CD4-positive, alpha-beta T cell treated with Interleukin-12 subunit alpha and Interleukin-12 subunit beta, for 1 hour (primary cell): ENCODE measurements around the gene FOXN3.

ENCODE experiments used
- DNase-seq: peaks from one replicate; pipeline ENCODE4 v3.0.0-alpha.2; 2020

Gene FOXN3

GRCh38 chr14:89246290-89246689 is 170.7 kb downstream of the FOXN3 start:
- no peak for DNase-seq

- no peak for DNase-seq
These were observed 171.2 kb downstream of the FOXN3 start for GRCh38 chr14:89245802-89246201.

GRCh38 chr14:89244720-89245119 is 172.3 kb downstream of the FOXN3 start:
- DNase-seq: no peak

GRCh38 chr14:89243741-89244140 is 173.3 kb downstream of the FOXN3 start:
- DNase-seq: no peak

GRCh38 chr14:89243286-89243685 is 173.7 kb downstream of the FOXN3 start:
- no peak for DNase-seq

GRCh38 chr14:89242652-89243279 is 174.3 kb downstream of the FOXN3 start:
- no peak for DNase-seq

- no peak for DNase-seq
These were observed 174.9 kb downstream of the FOXN3 start for GRCh38 chr14:89241934-89242651.

- DNase-seq: no peak
These were observed 175.8 kb downstream of the FOXN3 start for GRCh38 chr14:89241257-89241656.

GRCh38 chr14:89240414-89240813 is 176.6 kb downstream of the FOXN3 start:
- DNase-seq: no peak

- no peak for DNase-seq
These were observed 178.0 kb downstream of the FOXN3 start for GRCh38 chr14:89239023-89239422.

GRCh38 chr14:89237921-89238529 is 179.0 kb downstream of the FOXN3 start:
- no peak for DNase-seq

- no peak for DNase-seq
These were observed 180.2 kb downstream of the FOXN3 start for GRCh38 chr14:89236851-89237250.

- DNase-seq: no peak
These were observed 183.8 kb downstream of the FOXN3 start for GRCh38 chr14:89233184-89233583.

- no peak for DNase-seq
These were observed 184.6 kb downstream of the FOXN3 start for GRCh38 chr14:89232265-89233070.

- no peak for DNase-seq
These were observed 185.5 kb downstream of the FOXN3 start for GRCh38 chr14:89231426-89232113.

- DNase-seq: no peak
These were observed 188.0 kb downstream of the FOXN3 start for GRCh38 chr14:89228921-89229639.

- no peak for DNase-seq
These were observed 189.6 kb downstream of the FOXN3 start for GRCh38 chr14:89227496-89227836.

GRCh38 chr14:89226801-89227495 is 190.1 kb downstream of the FOXN3 start:
- no peak for DNase-seq

- no peak for DNase-seq
These were observed 191.4 kb downstream of the FOXN3 start for GRCh38 chr14:89225607-89226006.

- DNase-seq: peak; percentile 44
These were observed 195.8 kb downstream of the FOXN3 start for GRCh38 chr14:89221109-89221810.

GRCh38 chr14:89219051-89219450 is 198.0 kb downstream of the FOXN3 start:
- DNase-seq: no peak
